ENCODE data around the gene CPED1. TPM values are rescaled to one million over a fixed set of nuclear protein-coding genes. Genes with fewer than 3 reads are reported as not detected.
"Not testable (repeated sequence)": the region's sequence is repeated elsewhere in the genome, so short reads cannot be mapped to it uniquely, and the experiment has no call there.

Gene CPED1
- polyA plus RNA-seq, 1 donor from 2014 or later, result not detected

DNA sequence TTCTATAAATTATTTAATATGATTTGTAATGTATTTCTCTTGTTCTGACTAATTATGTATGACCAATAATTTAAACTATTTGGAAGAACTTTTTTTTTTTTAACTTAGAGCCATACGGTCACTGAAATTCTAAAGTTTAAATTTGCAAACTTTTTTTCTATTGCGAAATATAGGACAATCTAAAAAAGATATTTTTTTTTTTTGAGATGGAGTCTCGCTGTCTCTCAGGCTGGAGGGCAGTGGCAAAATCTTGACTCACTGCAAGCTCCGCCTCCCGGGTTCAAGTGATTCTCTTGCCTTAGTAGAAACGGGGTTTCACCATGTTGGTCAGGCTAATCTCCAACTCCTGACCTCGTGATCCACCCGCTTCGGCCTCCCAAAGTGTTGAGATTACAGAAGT lies 130.5 kb downstream of the CPED1 start:
- H3K79me2 ChIP-seq (replicated peaks; ENCODE audit: insufficient read depth, low read length), result no peaks in the 10 kb centered on the region
- TF ChIP-seq REST (IDR thresholded peaks at IDR 0.05; ENCODE audit: borderline replicate concordance), result no peak
- TF ChIP-seq, protein P1, sequence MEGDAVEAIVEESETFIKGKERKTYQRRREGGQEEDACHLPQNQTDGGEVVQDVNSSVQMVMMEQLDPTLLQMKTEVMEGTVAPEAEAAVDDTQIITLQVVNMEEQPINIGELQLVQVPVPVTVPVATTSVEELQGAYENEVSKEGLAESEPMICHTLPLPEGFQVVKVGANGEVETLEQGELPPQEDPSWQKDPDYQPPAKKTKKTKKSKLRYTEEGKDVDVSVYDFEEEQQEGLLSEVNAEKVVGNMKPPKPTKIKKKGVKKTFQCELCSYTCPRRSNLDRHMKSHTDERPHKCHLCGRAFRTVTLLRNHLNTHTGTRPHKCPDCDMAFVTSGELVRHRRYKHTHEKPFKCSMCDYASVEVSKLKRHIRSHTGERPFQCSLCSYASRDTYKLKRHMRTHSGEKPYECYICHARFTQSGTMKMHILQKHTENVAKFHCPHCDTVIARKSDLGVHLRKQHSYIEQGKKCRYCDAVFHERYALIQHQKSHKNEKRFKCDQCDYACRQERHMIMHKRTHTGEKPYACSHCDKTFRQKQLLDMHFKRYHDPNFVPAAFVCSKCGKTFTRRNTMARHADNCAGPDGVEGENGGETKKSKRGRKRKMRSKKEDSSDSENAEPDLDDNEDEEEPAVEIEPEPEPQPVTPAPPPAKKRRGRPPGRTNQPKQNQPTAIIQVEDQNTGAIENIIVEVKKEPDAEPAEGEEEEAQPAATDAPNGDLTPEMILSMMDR (IDR thresholded peaks at IDR 0.05; ENCODE audit: poor library complexity, severe bottlenecking), result no peak
- TF ChIP-seq EZH2 (IDR thresholded peaks at IDR 0.05; ENCODE audit: borderline replicate concordance, insufficient read depth, low read length, poor library complexity, severe bottlenecking), result no peak
- no peak for TF ChIP-seq SMC3 (conservative IDR thresholded peaks at IDR 0.05; ENCODE audit: poor library complexity)
- no peaks in the 10 kb centered on the region for H3K36me3 ChIP-seq (ENCODE audit: insufficient read depth, low read length)
- no peaks in the 10 kb centered on the region for H3K27me3 ChIP-seq (ENCODE audit: insufficient read depth, low read depth, low read length)
- H3F3A ChIP-seq (ENCODE audit: insufficient read depth, low read length, poor library complexity, severe bottlenecking), result no peaks in the 10 kb centered on the region
- no peak overlapping the region for H3K4me2 ChIP-seq (ENCODE audit: low read length)
- no peaks in the 10 kb centered on the region for H3K9me2 ChIP-seq (ENCODE audit: insufficient read depth, low read length)
- no peak overlapping the region for H2AFZ ChIP-seq (ENCODE audit: low read depth, low read length)
- no peak overlapping the region for H3K4me3 ChIP-seq (ENCODE audit: low read length)
- H3K27ac ChIP-seq (ENCODE audit: low read length), result no peak overlapping the region
- H3K9ac ChIP-seq (ENCODE audit: low read length), result no peak overlapping the region
- H4K20me1 ChIP-seq (ENCODE audit: insufficient read depth), result no peaks in the 10 kb centered on the region
- H3K9me3 ChIP-seq (ENCODE audit: low read length), result no peaks in the 10 kb centered on the region

DNA sequence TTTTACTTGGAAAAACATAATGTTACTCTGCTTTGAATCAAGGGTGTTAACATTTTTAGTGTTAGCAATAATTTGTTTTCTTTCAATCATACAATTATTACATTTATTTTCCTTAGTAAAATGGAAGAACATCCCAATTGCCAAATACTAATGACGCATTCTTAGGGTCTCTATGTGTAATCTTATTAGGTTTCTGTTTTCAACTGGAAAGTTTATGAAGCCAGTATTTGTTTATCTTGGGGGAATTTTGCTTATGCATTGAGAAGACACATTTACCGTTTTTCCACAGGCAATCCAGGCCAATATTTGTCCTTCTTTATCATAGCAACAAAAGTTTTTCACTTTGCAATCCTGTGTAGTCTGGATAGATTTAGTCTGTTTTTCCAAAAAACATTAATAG lies 134.5 kb downstream of the CPED1 start:
- no peak overlapping the region for H3K9ac ChIP-seq (ENCODE audit: low read length)
- no peak overlapping the region for H2AFZ ChIP-seq (ENCODE audit: low read depth, low read length)
- H3K4me2 ChIP-seq (ENCODE audit: low read length), result no peak overlapping the region
- no peak overlapping the region for H3K4me3 ChIP-seq (ENCODE audit: low read length)
- H3K9me3 ChIP-seq (ENCODE audit: low read length), result no peaks in the 10 kb centered on the region
- H3K36me3 ChIP-seq (ENCODE audit: insufficient read depth, low read length), result no peaks in the 10 kb centered on the region
- no peaks in the 10 kb centered on the region for H4K20me1 ChIP-seq (ENCODE audit: insufficient read depth)
- H3K9me2 ChIP-seq (ENCODE audit: insufficient read depth, low read length), result no peaks in the 10 kb centered on the region
- no peak overlapping the region for H3K27ac ChIP-seq (ENCODE audit: low read length)
- no peaks in the 10 kb centered on the region for H3K79me2 ChIP-seq (replicated peaks; ENCODE audit: insufficient read depth, low read length)
- no peak for TF ChIP-seq MXI1 (conservative IDR thresholded peaks at IDR 0.05; ENCODE audit: poor library complexity, severe bottlenecking)
- no peak for TF ChIP-seq TAF1 (IDR thresholded peaks at IDR 0.05; ENCODE audit: low read depth)
- TF ChIP-seq RAD21 (conservative IDR thresholded peaks at IDR 0.05), result no peak
- TF ChIP-seq REST (IDR thresholded peaks at IDR 0.05; ENCODE audit: borderline replicate concordance), result no peak
- TF ChIP-seq POLR2AphosphoS5 (IDR thresholded peaks at IDR 0.05), result no peak
- TF ChIP-seq, protein P1 (IDR thresholded peaks at IDR 0.05; ENCODE audit: poor library complexity, severe bottlenecking), result no peak
- TF ChIP-seq SMC3 (conservative IDR thresholded peaks at IDR 0.05; ENCODE audit: poor library complexity), result no peak
- TF ChIP-seq EP300 (conservative IDR thresholded peaks at IDR 0.05; ENCODE audit: poor library complexity, severe bottlenecking), result no peak
- TF ChIP-seq EZH2 (IDR thresholded peaks at IDR 0.05; ENCODE audit: borderline replicate concordance, insufficient read depth, low read length, poor library complexity, severe bottlenecking), result no peak
- H3F3A ChIP-seq (ENCODE audit: insufficient read depth, low read length, poor library complexity, severe bottlenecking), result no peaks in the 10 kb centered on the region
- no peaks in the 10 kb centered on the region for H3K27me3 ChIP-seq (ENCODE audit: insufficient read depth, low read depth, low read length)

DNA sequence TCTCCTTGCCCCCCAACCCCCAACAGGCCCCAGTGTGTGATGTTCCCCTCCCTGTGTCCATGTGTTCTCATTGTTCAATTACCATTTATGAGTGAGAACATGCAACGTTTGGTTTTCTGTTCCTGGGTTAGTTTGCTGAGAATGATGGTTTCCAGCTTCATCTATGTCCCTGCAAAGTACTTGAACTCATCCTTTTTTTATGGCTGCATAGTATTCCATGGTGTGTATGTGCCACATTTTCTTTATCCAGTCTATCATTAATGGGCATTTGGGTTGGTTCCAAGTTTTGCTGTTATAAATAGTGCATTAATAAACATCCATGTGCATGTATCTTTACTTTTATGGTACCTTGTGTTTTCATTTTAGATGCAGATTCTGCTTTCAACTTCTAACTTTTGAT lies 136.9 kb downstream of the CPED1 start:
- H3K9ac ChIP-seq (ENCODE audit: low read length); H3K4me2 ChIP-seq (ENCODE audit: low read length); H3K79me2 ChIP-seq (replicated peaks; ENCODE audit: insufficient read depth, low read length); H3K4me3 ChIP-seq (ENCODE audit: low read length); H2AFZ ChIP-seq (ENCODE audit: low read depth, low read length); H3K9me3 ChIP-seq (ENCODE audit: low read length); H3F3A ChIP-seq (ENCODE audit: insufficient read depth, low read length, poor library complexity, severe bottlenecking); H3K9me2 ChIP-seq (ENCODE audit: insufficient read depth, low read length); H3K27me3 ChIP-seq (ENCODE audit: insufficient read depth, low read depth, low read length); H4K20me1 ChIP-seq (ENCODE audit: insufficient read depth); H3K27ac ChIP-seq (ENCODE audit: low read length); H3K36me3 ChIP-seq (ENCODE audit: insufficient read depth, low read length): not testable (repeated sequence)
